GM18951 (cell line): ENCODE measurements around the gene MBD6.
A peak's percentile ranks its signal among the peaks of the same experiment; 100 is the strongest.

ENCODE experiments used
- POLR2A ChIP-seq: IDR thresholded peaks from 4 replicates; pipeline ENCODE4 v1.6.1; 2011; ENCODE audit warnings: mild to moderate bottlenecking; ENCODE audit not compliant: insufficient read length, insufficient read depth; ENCODE audit errors: extremely low read depth
- in situ Hi-C: fragments of 300-500 bp; cut with MboI; formaldehyde crosslinking; loops from one replicate; pipeline ENCODE4 v1.12.0; 2022; ENCODE audit warnings: low sequenced_read_pairs, mixed read lengths, inconsistent platforms; ENCODE audit not compliant: unreplicated experiment

MBD6 gene

DNA sequence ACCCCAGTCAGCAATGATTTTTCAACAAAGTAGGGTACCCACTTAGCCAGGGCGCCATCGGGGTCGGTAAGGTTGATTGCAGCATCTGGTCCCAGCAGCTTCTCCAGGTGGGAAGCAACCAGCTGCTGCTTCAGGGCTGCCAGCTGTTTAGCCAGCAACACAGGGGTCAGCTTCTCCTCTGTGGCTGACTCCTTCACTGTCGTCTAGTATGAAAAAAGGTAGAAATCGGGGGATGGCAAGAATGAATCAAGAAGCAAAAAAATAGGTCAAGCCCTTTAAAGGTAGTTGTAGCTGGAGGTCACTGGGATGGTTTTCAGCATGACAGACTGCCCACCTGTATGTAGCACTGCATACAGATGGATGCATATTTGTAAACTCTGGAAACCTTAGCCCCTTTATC lies 11.6 kb downstream of the MBD6 start:
- TF ChIP-seq POLR2A = no peak
- in situ Hi-C loops = no loop called here

- in situ Hi-C loops = no loop called here
- no peak for TF ChIP-seq POLR2A
These were observed 12.4 kb downstream of the MBD6 start for GRCh38 chr12:57534991-57535543.

GRCh38 chr12:57535764-57536596 lies 13.4 kb downstream of the MBD6 start:
- in situ Hi-C loops = no loop called here

DNA sequence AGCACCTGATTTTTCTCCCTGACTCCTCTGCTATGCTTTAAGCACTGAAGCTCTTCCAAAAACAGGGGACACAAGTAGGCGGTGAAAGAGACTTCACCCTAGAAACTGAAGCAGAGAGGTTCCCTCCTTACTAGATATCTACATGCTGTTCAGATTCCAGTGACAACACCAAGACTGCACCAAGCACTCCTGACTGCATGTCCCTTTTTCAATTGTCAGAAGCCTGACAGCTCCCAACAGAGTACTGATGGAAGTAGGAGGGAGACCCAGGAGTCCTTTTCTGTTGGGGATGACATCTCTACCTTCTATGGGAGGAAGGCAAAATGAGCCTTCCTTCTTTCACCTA lies 13.9 kb downstream of the MBD6 start:
- in situ Hi-C loops = no loop called here
- TF ChIP-seq POLR2A = no peak

More at GRCh38 chr12:57535764-57536596, 13.4 kb downstream of the MBD6 start:
- no peak for TF ChIP-seq POLR2A

- TF ChIP-seq POLR2A = no peak
These were observed 16.6 kb downstream of the MBD6 start for GRCh38 chr12:57539134-57539768.

GRCh38 chr12:57541001-57541400 lies 18.4 kb downstream of the MBD6 start:
- TF ChIP-seq POLR2A = no peak
- in situ Hi-C loops = no loop called here

More at GRCh38 chr12:57539134-57539768, 16.6 kb downstream of the MBD6 start:
- in situ Hi-C loops = no loop called here

DNA sequence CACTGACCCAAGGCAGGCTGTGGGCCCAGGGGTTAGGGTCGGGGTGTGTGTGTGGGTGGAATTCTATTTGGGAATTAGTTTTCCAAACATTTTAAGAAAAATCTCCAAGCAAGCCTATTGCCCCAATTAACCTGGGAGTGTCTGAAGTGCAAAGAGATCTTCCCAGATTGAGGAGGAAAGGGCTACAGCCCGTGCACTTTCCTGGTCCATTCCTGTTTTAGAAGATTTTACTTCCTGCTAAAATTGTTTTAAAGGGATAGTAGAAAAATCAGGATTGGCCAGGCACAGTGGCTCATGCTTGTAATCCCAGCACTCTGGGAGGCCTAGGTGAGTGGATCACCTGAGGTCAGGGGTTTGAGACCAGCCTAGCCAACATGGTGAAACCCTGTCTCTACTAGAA lies 19.1 kb downstream of the MBD6 start:
- in situ Hi-C loops = no loop called here
- TF ChIP-seq POLR2A = no peak

DNA sequence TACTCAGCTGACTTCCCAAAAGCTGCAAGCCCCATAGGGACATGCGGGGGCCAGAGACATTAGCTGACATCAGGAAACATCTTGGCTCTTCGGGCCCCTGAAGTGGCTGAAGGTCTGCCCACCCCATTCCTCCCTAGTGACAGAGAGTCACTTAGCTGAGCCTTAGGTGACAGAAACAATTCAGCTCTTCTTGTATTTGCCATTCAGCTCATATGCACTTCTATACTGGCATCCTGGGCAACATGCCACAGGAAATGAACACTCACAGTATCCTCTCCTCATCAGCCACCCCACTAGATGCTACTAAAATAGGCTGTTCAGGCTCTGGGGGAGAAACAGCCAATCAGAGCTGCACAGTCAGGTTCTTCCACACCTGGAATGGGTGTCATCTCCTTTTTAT lies 21.0 kb downstream of the MBD6 start:
- in situ Hi-C loops = no loop called here
- no peak for TF ChIP-seq POLR2A

DNA sequence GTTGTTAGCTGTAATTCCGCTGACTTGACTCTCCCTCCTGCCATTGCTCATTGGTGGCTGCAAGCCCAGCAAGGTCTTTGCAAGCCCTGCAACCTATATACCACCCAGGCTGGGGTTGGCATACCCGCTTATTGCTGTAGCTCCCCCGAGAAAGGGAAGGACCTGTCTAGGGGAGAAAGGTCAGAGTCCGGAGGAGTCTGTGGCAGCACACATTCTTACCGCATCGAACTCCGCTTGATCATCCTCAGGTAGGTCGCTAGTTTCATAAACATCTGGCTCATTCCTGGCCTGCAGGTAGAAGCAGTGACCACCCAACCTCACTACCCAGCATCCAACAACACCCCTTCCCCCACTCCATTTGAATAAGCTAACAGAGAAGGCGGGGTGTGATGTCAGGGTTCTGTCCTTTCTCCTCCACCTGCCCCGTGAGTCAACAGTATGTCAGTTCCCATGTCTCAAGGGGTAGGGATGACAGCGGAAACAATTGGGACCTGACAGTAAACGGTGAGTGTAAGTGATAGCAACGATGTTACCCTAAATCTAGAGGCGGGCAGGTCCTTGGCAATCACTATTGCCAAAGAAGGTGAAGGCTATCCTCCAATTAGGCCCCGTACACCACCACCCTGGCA lies 23.3 kb downstream of the MBD6 start:
- in situ Hi-C loops = no loop called here
- TF ChIP-seq POLR2A = no peak

GRCh38 chr12:57546438-57547287 lies 24.0 kb downstream of the MBD6 start, which contains the start of gene DCTN2:
Gene DCTN2, minus strand, starts transcription at chr12:57547192. Its CDS starts 129 bp downstream, at chr12:57547063.
- TF ChIP-seq POLR2A = peak; percentile 66
- in situ Hi-C loops = no loop called here

GRCh38 chr12:57547288-57548012 lies 24.8 kb downstream of the MBD6 start:
- in situ Hi-C loops = no loop called here
- TF ChIP-seq POLR2A = no peak

DNA sequence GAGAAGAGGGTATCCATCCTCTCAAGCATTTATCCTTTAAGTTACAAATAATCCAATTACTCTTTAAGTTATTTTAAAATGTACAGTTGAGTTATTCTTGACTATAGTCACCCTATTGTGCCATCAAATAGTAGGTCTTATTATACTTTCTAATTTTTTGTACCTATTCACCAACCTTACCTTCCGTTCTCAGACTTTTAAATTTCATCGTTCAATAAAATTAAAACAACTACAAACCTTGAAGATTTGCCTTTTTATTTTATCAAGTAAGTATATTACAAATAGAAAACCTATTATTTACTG lies 25.3 kb downstream of the MBD6 start:
- in situ Hi-C loops = no loop called here
- TF ChIP-seq POLR2A = no peak
